Chondrocyte (in vitro differentiated cells): ENCODE measurements around the gene STXBP4. TPM values are rescaled to one million over a fixed set of nuclear protein-coding genes. Genes with fewer than 3 reads are reported as not detected.

Experiments
- DNase-seq: peaks from one replicate; pipeline ENCODE4 v3.0.0; 2021; ENCODE audit warnings: mixed read lengths, low spot score
- H3K27ac Mint-ChIP-seq: one replicate; pipeline ENCODE4 v1.8.0; 2021; ENCODE audit warnings: mild to moderate bottlenecking, moderate library complexity, mixed read lengths; ENCODE audit not compliant: unreplicated experiment
- H3K27me3 Mint-ChIP-seq: 2 replicates; pipeline ENCODE4 v1.8.0; 2021; ENCODE audit warnings: low read depth, mixed read lengths
- H3K36me3 Mint-ChIP-seq: 2 replicates; pipeline ENCODE4 v1.8.0; 2021; ENCODE audit warnings: low read depth, mixed read lengths
- H3K4me1 Mint-ChIP-seq: 2 replicates; pipeline ENCODE4 v1.8.0; 2021; ENCODE audit warnings: low read depth, mild to moderate bottlenecking, mixed read lengths
- H3K4me3 Mint-ChIP-seq: one replicate; pipeline ENCODE4 v1.8.0; 2021; ENCODE audit warnings: mild to moderate bottlenecking, moderate library complexity, mixed read lengths; ENCODE audit not compliant: unreplicated experiment
- H3K9me3 Mint-ChIP-seq: 2 replicates; pipeline ENCODE4 v1.8.0; 2021; ENCODE audit warnings: low read depth, mixed read lengths
- long read RNA-seq: library from polyadenylated mRNA; stranded (forward); transcript quantifications from one replicate; pipeline ENCODE4 v2.0.0, GENCODE V29; 2021
- total RNA-seq: library from RNA; stranded (reverse); gene quantifications from 3 replicates; pipeline ENCODE4 v1.2.1, GENCODE V29; 2021
- TF ChIP-seq, protein P1 (sequence below): fragments of 200-600 bp; sonication (generic); IDR thresholded peaks from 2 replicates; pipeline ENCODE4 v1.5.0; 2021; ENCODE audit warnings: antibody characterized with exemption, mild to moderate bottlenecking, moderate library complexity

Gene STXBP4, protein sequence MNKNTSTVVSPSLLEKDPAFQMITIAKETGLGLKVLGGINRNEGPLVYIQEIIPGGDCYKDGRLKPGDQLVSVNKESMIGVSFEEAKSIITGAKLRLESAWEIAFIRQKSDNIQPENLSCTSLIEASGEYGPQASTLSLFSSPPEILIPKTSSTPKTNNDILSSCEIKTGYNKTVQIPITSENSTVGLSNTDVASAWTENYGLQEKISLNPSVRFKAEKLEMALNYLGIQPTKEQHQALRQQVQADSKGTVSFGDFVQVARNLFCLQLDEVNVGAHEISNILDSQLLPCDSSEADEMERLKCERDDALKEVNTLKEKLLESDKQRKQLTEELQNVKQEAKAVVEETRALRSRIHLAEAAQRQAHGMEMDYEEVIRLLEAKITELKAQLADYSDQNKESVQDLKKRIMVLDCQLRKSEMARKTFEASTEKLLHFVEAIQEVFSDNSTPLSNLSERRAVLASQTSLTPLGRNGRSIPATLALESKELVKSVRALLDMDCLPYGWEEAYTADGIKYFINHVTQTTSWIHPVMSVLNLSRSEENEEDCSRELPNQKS
- 8.7 to 18.6 TPM (median 11.9 TPM) in 3 replicates for total RNA-seq
- long read RNA-seq, full-length matches to known transcripts = 4 of 4 reads
- long read RNA-seq, partial matches to known transcripts = 0 of 4 reads
- long read RNA-seq, other reads (novel, unspliced or antisense) = 0 of 4 reads

DNA sequence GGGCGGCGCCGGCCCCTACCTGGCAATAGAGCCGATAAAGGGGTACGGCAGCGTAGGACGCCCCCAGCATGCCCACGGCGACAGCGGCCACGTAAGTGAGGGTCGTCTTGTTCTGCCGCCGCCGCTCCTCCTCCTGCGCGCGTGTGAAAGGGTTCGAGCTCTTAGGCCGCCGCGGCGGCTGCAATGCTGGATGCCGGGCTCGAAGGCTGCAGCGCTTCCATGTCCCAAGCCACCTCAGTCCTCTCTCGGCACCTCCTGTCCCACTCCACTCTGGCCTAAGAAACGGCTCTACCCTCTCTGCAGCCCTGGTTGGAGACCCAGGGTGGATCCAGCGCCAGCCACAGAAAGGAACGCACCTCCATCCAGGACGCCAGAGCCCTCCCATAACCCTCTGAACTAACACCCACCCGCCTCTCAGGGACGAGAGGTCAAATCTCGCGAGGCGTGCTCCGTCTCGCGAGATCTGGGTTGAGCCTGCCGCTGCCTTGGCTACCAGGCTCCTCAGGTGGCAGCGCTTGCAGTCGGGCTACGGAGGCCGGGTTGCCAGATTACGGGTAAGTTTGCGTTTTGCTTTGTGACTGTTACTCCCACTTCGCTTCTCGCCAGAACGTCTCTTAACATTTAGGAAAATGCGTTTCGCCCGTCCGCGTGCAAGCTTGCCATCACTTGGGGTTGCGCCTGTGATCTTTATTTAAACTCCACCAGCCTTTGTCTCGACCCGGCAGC, at the start of gene STXBP4, which contains the start of gene COX11:
Gene STXBP4 (plus strand): TSS at position 504 of the 726 bp plus-strand sequence. CDS start 17,455 bp downstream, outside the sequence.
Gene COX11 (minus strand): TSS at position 393 of the 726 bp plus-strand sequence. CDS start 8 bp downstream, at position 385.
- Mint-ChIP-seq H3K4me1 (peaks cover 29% of the 10 kb centered on the region), H3K9me3 (no peaks in the 10 kb centered on the region), H3K27me3 (no peaks in the 10 kb centered on the region), H3K27ac (no peak within 1 kb of the TSS), H3K4me3 (no peak within 1 kb of the TSS), H3K36me3 (peaks cover 5% of the 10 kb centered on the region)
- DNase-seq = peak; percentile 97
- TF ChIP-seq, protein P1, sequence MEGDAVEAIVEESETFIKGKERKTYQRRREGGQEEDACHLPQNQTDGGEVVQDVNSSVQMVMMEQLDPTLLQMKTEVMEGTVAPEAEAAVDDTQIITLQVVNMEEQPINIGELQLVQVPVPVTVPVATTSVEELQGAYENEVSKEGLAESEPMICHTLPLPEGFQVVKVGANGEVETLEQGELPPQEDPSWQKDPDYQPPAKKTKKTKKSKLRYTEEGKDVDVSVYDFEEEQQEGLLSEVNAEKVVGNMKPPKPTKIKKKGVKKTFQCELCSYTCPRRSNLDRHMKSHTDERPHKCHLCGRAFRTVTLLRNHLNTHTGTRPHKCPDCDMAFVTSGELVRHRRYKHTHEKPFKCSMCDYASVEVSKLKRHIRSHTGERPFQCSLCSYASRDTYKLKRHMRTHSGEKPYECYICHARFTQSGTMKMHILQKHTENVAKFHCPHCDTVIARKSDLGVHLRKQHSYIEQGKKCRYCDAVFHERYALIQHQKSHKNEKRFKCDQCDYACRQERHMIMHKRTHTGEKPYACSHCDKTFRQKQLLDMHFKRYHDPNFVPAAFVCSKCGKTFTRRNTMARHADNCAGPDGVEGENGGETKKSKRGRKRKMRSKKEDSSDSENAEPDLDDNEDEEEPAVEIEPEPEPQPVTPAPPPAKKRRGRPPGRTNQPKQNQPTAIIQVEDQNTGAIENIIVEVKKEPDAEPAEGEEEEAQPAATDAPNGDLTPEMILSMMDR = peak; percentile 74

DNA sequence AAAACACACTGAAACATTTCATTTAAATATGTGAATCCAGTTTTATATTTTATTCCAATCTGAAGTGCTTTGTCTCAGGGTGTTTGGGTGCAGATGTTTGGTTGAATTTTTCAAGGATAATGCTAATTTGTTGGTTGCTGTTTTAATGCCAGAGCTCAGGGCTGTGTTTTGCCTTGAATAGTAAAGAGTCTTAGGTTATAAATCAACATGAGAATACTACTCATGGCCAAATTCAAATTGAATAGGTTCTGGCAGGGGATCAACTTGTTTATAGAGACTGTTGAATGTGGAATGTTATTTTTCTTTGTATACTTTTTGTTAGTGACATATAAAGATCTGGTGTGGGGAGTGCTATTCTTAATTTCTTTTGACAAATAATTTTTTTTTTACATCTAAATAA, 49.1 kb upstream of the STXBP4 start:
- TF ChIP-seq, protein P1 = no peak
- Mint-ChIP-seq H3K36me3 (peaks cover 40% of the 10 kb centered on the region), H3K4me3 (no peak overlapping the region), H3K27me3 (no peaks in the 10 kb centered on the region), H3K9me3 (peaks cover 12% of the 10 kb centered on the region), H3K27ac (no peak overlapping the region), H3K4me1 (no peaks in the 10 kb centered on the region)
- DNase-seq = no peak

DNA sequence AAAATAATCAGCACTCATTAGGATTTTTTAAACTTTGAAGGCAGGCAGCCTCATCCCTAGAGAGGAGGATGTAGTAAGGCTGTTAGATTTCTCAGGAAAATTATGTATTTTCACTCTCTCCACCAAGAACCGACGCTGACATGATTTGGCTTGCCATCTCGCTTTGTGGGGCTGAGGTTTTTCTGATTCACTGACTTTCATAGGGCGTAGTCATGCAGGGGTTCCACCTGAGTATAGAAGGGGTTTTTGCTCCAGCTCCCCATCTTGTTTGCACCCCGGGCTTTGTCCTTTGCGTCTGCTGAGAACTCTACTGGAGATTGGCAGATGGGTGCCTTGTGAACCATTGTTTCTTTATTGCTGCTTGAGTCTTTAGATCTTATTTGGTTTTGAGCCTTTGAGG, 47.7 kb upstream of the STXBP4 start:
- Mint-ChIP-seq H3K27me3 (no peaks in the 10 kb centered on the region), H3K4me1 (no peaks in the 10 kb centered on the region), H3K9me3 (peaks cover 12% of the 10 kb centered on the region), H3K4me3 (no peak overlapping the region), H3K36me3 (peaks cover 36% of the 10 kb centered on the region), H3K27ac (no peak overlapping the region)
- TF ChIP-seq, protein P1 = no peak
- DNase-seq = no peak

- no peaks in the 10 kb centered on the region for H3K27me3 Mint-ChIP-seq
- H3K27ac Mint-ChIP-seq = no peak overlapping the region
- DNase-seq = no peak
- TF ChIP-seq, protein P1 = no peak
- H3K9me3 Mint-ChIP-seq = no peaks in the 10 kb centered on the region
- H3K4me3 Mint-ChIP-seq = no peak overlapping the region
- peaks cover 25% of the 10 kb centered on the region for H3K36me3 Mint-ChIP-seq
- peaks cover 5% of the 10 kb centered on the region for H3K4me1 Mint-ChIP-seq
Observed at GRCh38 chr17:54924405-54924804, 44.2 kb upstream of the STXBP4 start.

GRCh38 chr17:54927525-54927924, 41.0 kb upstream of the STXBP4 start:
- no peak for DNase-seq
- no peak overlapping the region for H3K4me3 Mint-ChIP-seq
- H3K4me1 Mint-ChIP-seq = peaks cover 5% of the 10 kb centered on the region
- no peaks in the 10 kb centered on the region for H3K27me3 Mint-ChIP-seq
- no peaks in the 10 kb centered on the region for H3K9me3 Mint-ChIP-seq
- H3K36me3 Mint-ChIP-seq = peaks cover 31% of the 10 kb centered on the region
- H3K27ac Mint-ChIP-seq = no peak overlapping the region
- TF ChIP-seq, protein P1 = no peak
